ENCODE measurements around the gene RASAL3. TPM values are rescaled to one million over a fixed set of nuclear protein-coding genes. Genes with fewer than 3 reads are reported as not detected.

Gene RASAL3
- total RNA-seq, 1 experiment from 2014 or later = 0.57 TPM

GRCh38 chr19:15439078-15439799 lies 25.1 kb downstream of the RASAL3 start:
- ChIA-PET RAD21 (ENCODE audit: low non-redundant PET in 1 of 2, low total read pairs in 2 of 2, uncharacterized antibody in 2 of 2, unreplicated experiment in 2 of 2) (no interaction called here), POLR2A (no interaction called here), CTCF (no interaction called here)
- DNase-seq (ENCODE audit: low read depth, low spot score) = no peak
- BruUV-seq (replicated peaks) = no TSS peak
- no peaks in the 10 kb centered on the region for H3K9me3 ChIP-seq (ENCODE audit: control insufficient read depth in 1 of 2, insufficient read depth in 1 of 2, low read depth in 1 of 2, low read length in 2 of 2)
- H3K4me3 ChIP-seq (replicated peaks in 1 of 2; ENCODE audit: low read depth in 1 of 2, low read length in 2 of 2) = no peak overlapping the region
- H3K4me1 ChIP-seq (ENCODE audit: control insufficient read depth in 1 of 2, insufficient read depth in 2 of 2, low read length in 2 of 2) = no peaks in the 10 kb centered on the region
- no peak overlapping the region for H3K9ac ChIP-seq (ENCODE audit: low read length)
- H3K4me2 ChIP-seq (ENCODE audit: low read length) = no peak overlapping the region
- H3K9me2 ChIP-seq (ENCODE audit: insufficient read depth) = no peaks in the 10 kb centered on the region
- no peak overlapping the region for H2AFZ ChIP-seq (ENCODE audit: low read depth, low read length, poor library complexity, severe bottlenecking)
- H3K27ac ChIP-seq (ENCODE audit: low read depth, low read length) = no peak overlapping the region
- intact Hi-C loops (cut with micrococcal nuclease) = no loop called here
- H3K36me3 ChIP-seq (ENCODE audit: control insufficient read depth in 1 of 2, insufficient read depth in 2 of 2, low read length in 2 of 2) = no peaks in the 10 kb centered on the region
- no peaks in the 10 kb centered on the region for H4K20me1 ChIP-seq (ENCODE audit: insufficient read depth)
- no peaks in the 10 kb centered on the region for H3K27me3 ChIP-seq (ENCODE audit: insufficient read depth, low read length)
- TF ChIP-seq RAD21 (IDR thresholded peaks at IDR 0.05; ENCODE audit: low read depth) = no peak
- ATAC-seq = no peak
- no peaks in the 10 kb centered on the region for H3K79me2 ChIP-seq (ENCODE audit: insufficient read depth, low read length)

DNA sequence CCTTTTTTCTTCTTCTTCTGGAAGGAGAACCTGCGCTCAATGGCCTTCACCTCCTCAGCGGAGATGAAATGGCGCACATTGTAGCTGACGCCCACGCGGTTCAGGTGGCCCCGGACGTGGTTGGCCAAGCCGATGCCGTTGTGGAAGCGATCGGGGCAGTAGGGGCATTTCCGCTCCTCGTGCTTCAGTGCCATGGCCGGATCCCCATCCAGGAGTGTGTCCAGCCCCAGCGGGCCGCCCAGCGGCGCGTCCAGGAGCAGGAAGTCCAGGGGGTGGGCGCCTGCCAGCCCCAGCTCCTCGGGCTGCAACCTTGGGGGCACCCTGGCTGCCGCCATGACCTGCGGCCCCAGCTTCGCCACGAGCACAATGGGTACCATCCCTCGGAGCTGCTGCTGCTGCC lies 25.8 kb downstream of the RASAL3 start:
- intact Hi-C loops (cut with micrococcal nuclease) = no loop called here
- no peaks in the 10 kb centered on the region for H3K36me3 ChIP-seq (ENCODE audit: control insufficient read depth in 1 of 2, insufficient read depth in 2 of 2, low read length in 2 of 2)
- RAD21 ChIA-PET (ENCODE audit: low non-redundant PET in 1 of 2, low total read pairs in 2 of 2, uncharacterized antibody in 2 of 2, unreplicated experiment in 2 of 2) = no interaction called here
- CTCF ChIA-PET = no interaction called here
- no peaks in the 10 kb centered on the region for H4K20me1 ChIP-seq (ENCODE audit: insufficient read depth)
- H3K9me3 ChIP-seq (ENCODE audit: control insufficient read depth in 1 of 2, insufficient read depth in 1 of 2, low read depth in 1 of 2, low read length in 2 of 2) = no peaks in the 10 kb centered on the region
- no peak overlapping the region for H3K4me2 ChIP-seq (ENCODE audit: low read length)
- ATAC-seq (no peak), DNase-seq (ENCODE audit: low read depth, low spot score) (no peak)
- no peaks in the 10 kb centered on the region for H3K27me3 ChIP-seq (ENCODE audit: insufficient read depth, low read length)
- POLR2A ChIA-PET = no interaction called here
- H3K9ac ChIP-seq (ENCODE audit: low read length) = no peak overlapping the region
- no peak overlapping the region for H3K4me3 ChIP-seq (replicated peaks in 1 of 2; ENCODE audit: low read depth in 1 of 2, low read length in 2 of 2)
- H3K9me2 ChIP-seq (ENCODE audit: insufficient read depth) = no peaks in the 10 kb centered on the region
- TF ChIP-seq ZNF274 (IDR thresholded peaks at IDR 0.05; ENCODE audit: low read depth, low read length) (no peak), TCF7L2 (IDR thresholded peaks at IDR 0.05; ENCODE audit: borderline replicate concordance, extremely low read depth, insufficient read depth, insufficient read length) (no peak), ZFX (IDR thresholded peaks at IDR 0.05) (no peak), EZH2 (IDR thresholded peaks at IDR 0.05) (no peak), ELF1 (IDR thresholded peaks at IDR 0.05; ENCODE audit: borderline replicate concordance, low read depth) (no peak), YY1 (IDR thresholded peaks at IDR 0.05; ENCODE audit: extremely low read depth, insufficient replicate concordance, low read depth, low read length) (no peak), MAX (IDR thresholded peaks at IDR 0.05) (no peak), SRF (IDR thresholded peaks at IDR 0.05; ENCODE audit: low read depth) (no peak), ZBTB33 (IDR thresholded peaks at IDR 0.05; ENCODE audit: extremely low read depth, insufficient replicate concordance, low read length) (no peak), ATF3 (IDR thresholded peaks at IDR 0.05) (no peak), SP1 (IDR thresholded peaks at IDR 0.05; ENCODE audit: low read depth) (no peak), SIN3A (IDR thresholded peaks at IDR 0.05; ENCODE audit: low read depth) (no peak)
- TF ChIP-seq, protein P1, sequence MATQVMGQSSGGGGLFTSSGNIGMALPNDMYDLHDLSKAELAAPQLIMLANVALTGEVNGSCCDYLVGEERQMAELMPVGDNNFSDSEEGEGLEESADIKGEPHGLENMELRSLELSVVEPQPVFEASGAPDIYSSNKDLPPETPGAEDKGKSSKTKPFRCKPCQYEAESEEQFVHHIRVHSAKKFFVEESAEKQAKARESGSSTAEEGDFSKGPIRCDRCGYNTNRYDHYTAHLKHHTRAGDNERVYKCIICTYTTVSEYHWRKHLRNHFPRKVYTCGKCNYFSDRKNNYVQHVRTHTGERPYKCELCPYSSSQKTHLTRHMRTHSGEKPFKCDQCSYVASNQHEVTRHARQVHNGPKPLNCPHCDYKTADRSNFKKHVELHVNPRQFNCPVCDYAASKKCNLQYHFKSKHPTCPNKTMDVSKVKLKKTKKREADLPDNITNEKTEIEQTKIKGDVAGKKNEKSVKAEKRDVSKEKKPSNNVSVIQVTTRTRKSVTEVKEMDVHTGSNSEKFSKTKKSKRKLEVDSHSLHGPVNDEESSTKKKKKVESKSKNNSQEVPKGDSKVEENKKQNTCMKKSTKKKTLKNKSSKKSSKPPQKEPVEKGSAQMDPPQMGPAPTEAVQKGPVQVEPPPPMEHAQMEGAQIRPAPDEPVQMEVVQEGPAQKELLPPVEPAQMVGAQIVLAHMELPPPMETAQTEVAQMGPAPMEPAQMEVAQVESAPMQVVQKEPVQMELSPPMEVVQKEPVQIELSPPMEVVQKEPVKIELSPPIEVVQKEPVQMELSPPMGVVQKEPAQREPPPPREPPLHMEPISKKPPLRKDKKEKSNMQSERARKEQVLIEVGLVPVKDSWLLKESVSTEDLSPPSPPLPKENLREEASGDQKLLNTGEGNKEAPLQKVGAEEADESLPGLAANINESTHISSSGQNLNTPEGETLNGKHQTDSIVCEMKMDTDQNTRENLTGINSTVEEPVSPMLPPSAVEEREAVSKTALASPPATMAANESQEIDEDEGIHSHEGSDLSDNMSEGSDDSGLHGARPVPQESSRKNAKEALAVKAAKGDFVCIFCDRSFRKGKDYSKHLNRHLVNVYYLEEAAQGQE (IDR thresholded peaks at IDR 0.05; ENCODE audit: low read depth) = no peak
- H3K4me1 ChIP-seq (ENCODE audit: control insufficient read depth in 1 of 2, insufficient read depth in 2 of 2, low read length in 2 of 2) = peaks cover 2 to 3% of the 10 kb centered on the region in 2 experiments; a peak in 3 of 4 replicates
- BruUV-seq (replicated peaks) = no TSS peak
- no peak overlapping the region for H2AFZ ChIP-seq (ENCODE audit: low read depth, low read length, poor library complexity, severe bottlenecking)
- H3K27ac ChIP-seq (ENCODE audit: low read depth, low read length) = no peak overlapping the region
- no peaks in the 10 kb centered on the region for H3K79me2 ChIP-seq (ENCODE audit: insufficient read depth, low read length)
